ENCODE results near the gene SINHCAF.

Gene SINHCAF

GRCh38 chr12:31232361-31232965, 93.5 kb downstream of the SINHCAF start:
- no peak for DNase-seq (ENCODE audit: low spot score)

GRCh38 chr12:31231611-31232360, 94.2 kb downstream of the SINHCAF start:
- no peak for DNase-seq (ENCODE audit: low spot score)

Data from hematopoietic multipotent progenitor cell treated with erythropoietin and hydrocortisone succinate and interleukin-3 and kit ligand, for 17 days (in vitro differentiated cells).